ENCODE data around the gene RAB26.

DNA sequence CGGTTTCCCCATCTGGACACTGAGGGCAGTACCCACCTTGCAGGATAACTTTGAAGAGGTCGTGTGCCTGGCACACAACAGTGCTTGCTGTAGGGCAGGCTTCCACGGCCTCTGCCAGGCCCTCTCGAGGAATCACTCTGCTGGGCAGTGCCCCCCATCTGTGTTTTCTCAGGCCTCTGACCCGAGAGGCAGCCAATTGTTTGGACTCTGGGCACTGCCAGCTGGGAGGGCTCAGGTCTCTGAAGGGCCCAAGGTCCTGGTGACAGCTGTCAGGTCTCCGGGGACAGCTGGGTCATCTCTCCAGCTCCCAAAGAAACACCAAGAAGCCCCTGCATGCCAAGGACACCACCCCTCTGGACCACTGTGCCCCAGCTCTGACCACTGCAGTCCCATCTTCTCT lies 1.0 kb upstream of the RAB26 start:
- TF ChIP-seq POLR2A (IDR thresholded peaks at IDR 0.05; ENCODE audit: low read depth, low read length) (no peak), TAF1 (IDR thresholded peaks at IDR 0.05; ENCODE audit: borderline replicate concordance, low read depth, low read length) (no peak), POLR2AphosphoS5 (IDR thresholded peaks at IDR 0.05; ENCODE audit: low read depth, low read length) (no peak)
